CD14-positive monocyte (primary cell): ENCODE measurements around the gene ITGA7. TPM values are rescaled to one million over a fixed set of nuclear protein-coding genes. Genes with fewer than 3 reads are reported as not detected.

ENCODE experiments used
- DNase-seq, 3 donors: peaks; one replicate each; pipeline ENCODE4 v3.0.0-alpha.2; 2011 to 2022
- H2AFZ ChIP-seq: 2 replicates; pipeline ENCODE4 v1.6.0; 2012; ENCODE audit warnings: mild to moderate bottlenecking, low read depth, low read length, inconsistent platforms; ENCODE audit not compliant: insufficient read depth, poor library complexity, severe bottlenecking
- H3K27ac ChIP-seq, 2 donors: 1 replicate in 1 of 2; 2 replicates in 1 of 2; pipeline ENCODE4 v1.5.1; 2012 to 2013; ENCODE audit warnings: low read length in 2 of 2, control low read depth in 1 of 2, inconsistent platforms in 1 of 2, low read depth in 1 of 2, mild to moderate bottlenecking in 1 of 2
- H3K27me3 ChIP-seq, 2 donors: one replicate each; pipeline versions ENCODE4 v1.6.0 to v1.6.1; 2011 to 2013; ENCODE audit warnings: low read length in 2 of 2; ENCODE audit not compliant: control insufficient read depth in 2 of 2, insufficient read depth in 2 of 2
- H3K36me3 ChIP-seq, 2 donors: replicated peaks in 1 of 2; 1 replicate in 1 of 2; 2 replicates in 1 of 2; pipeline versions ENCODE4 v1.5.1 to v1.6.1; 2012 to 2013; ENCODE audit warnings: low read length in 2 of 2, control low read depth in 1 of 2, inconsistent platforms in 1 of 2, mild to moderate bottlenecking in 1 of 2; ENCODE audit not compliant: insufficient read depth in 2 of 2, control insufficient read depth in 1 of 2
- H3K4me1 ChIP-seq, 2 donors: 1 replicate in 1 of 2; 2 replicates in 1 of 2; pipeline versions ENCODE4 v1.5.1 to v1.6.1; 2012 to 2013; ENCODE audit warnings: low read length in 2 of 2, control low read depth in 1 of 2, inconsistent platforms in 1 of 2, mild to moderate bottlenecking in 1 of 2, moderate library complexity in 1 of 2; ENCODE audit not compliant: insufficient read depth in 2 of 2, control insufficient read depth in 1 of 2
- H3K4me2 ChIP-seq: replicated peaks from 2 replicates; pipeline ENCODE3; 2012; ENCODE audit warnings: low read length, moderate library complexity, mild to moderate bottlenecking; ENCODE audit not compliant: poor library complexity, severe bottlenecking; ENCODE audit errors: extremely low read depth
- H3K4me3 ChIP-seq, 3 experiments: fragments of 200-600 bp in 1 of 3; sonication (generic) in 1 of 3; replicated peaks in 1 of 3; 1 replicate in 2 of 3; 2 replicates in 1 of 3; pipeline ENCODE4 v1.5.1; 2011 to 2013; ENCODE audit warnings: low read length in 3 of 3, mild to moderate bottlenecking in 3 of 3, control low read depth in 2 of 3, low read depth in 2 of 3, inconsistent platforms in 1 of 3, moderate library complexity in 1 of 3
- H3K79me2 ChIP-seq: 2 replicates; pipeline ENCODE4 v1.6.0; 2012; ENCODE audit warnings: mild to moderate bottlenecking, control low read depth, inconsistent platforms, low read length, moderate library complexity; ENCODE audit not compliant: insufficient read depth
- H3K9ac ChIP-seq: 2 replicates; pipeline ENCODE4 v1.6.0; 2017; ENCODE audit warnings: low read length, mild to moderate bottlenecking; ENCODE audit not compliant: insufficient read depth, poor library complexity, severe bottlenecking
- H3K9me3 ChIP-seq, 2 donors: replicated peaks in 1 of 2; 1 replicate in 1 of 2; 2 replicates in 1 of 2; pipeline versions ENCODE4 v1.5.1 to v1.6.1; 2012 to 2013; ENCODE audit warnings: low read length in 2 of 2, control low read depth in 1 of 2; ENCODE audit not compliant: control insufficient read depth in 1 of 2, insufficient read depth in 1 of 2
- H4K20me1 ChIP-seq: 2 replicates; pipeline ENCODE4 v1.6.0; 2012; ENCODE audit warnings: mild to moderate bottlenecking, low read length, control low read depth, moderate library complexity; ENCODE audit not compliant: insufficient read depth
- H3K27ac Mint-ChIP-seq, 7 donors: one replicate each; pipeline ENCODE4 v1.8.0; 2020; ENCODE audit warnings: mild to moderate bottlenecking in 7 of 7, mixed read lengths in 7 of 7, moderate library complexity in 6 of 7, inconsistent platforms in 2 of 7
- H3K27me3 Mint-ChIP-seq, 3 donors: one replicate each; pipeline ENCODE4 v1.8.0; 2021 to 2022; ENCODE audit warnings: low read depth in 3 of 3, mild to moderate bottlenecking in 3 of 3, mixed read lengths in 3 of 3, moderate library complexity in 3 of 3, inconsistent platforms in 1 of 3
- H3K36me3 Mint-ChIP-seq, 2 donors: one replicate each; pipeline ENCODE4 v1.8.0; 2020; ENCODE audit warnings: mixed read lengths in 2 of 2, inconsistent platforms in 1 of 2, mild to moderate bottlenecking in 1 of 2
- H3K4me1 Mint-ChIP-seq: one replicate; pipeline ENCODE4 v1.8.0; 2020; ENCODE audit warnings: mild to moderate bottlenecking, mixed read lengths
- H3K4me3 Mint-ChIP-seq, 2 donors: one replicate each; pipeline ENCODE4 v1.8.0; 2020; ENCODE audit warnings: mild to moderate bottlenecking in 2 of 2, mixed read lengths in 2 of 2, moderate library complexity in 1 of 2
- H3K9me3 Mint-ChIP-seq, 7 donors: one replicate each; pipeline ENCODE4 v1.8.0; 2020 to 2022; ENCODE audit warnings: mixed read lengths in 7 of 7, mild to moderate bottlenecking in 6 of 7, moderate library complexity in 6 of 7, inconsistent platforms in 2 of 7
- CTCF ChIP-seq: fragments of 200-600 bp; IDR thresholded peaks from one replicate; pipeline ENCODE4 v1.8.0; 2022; ENCODE audit warnings: antibody characterized with exemption, mild to moderate bottlenecking
- WGBS: methylation state at CpG from one replicate; pipeline ENCODE4 v1.1.5; 2013; ENCODE audit warnings: missing lambda C conversion rate; ENCODE audit not compliant: insufficient coverage; 5-methylcytosine and 5-hydroxymethylcytosine counted together
- intact Hi-C, 2 donors: fragments of 100-400 bp; cut with micrococcal nuclease; formaldehyde crosslinking; loops; one replicate each; pipeline versions ENCODE4 v1.15.0 to v1.15.1; 2023
- polyA plus RNA-seq, 3 donors: library from polyadenylated mRNA; depleted of rRNA in 1 of 3; unstranded in 2 of 3; stranded (reverse) in 1 of 3; fragments of 300-500 nt in 2 of 3; fragments of >200 nt in 1 of 3; fragmentation: Illumina TruSeq in 2 of 3; gene quantifications; 1 replicate in 2 of 3; 2 replicates in 1 of 3; pipeline ENCODE4 v1.2.3, GENCODE V29; 2012 to 2021

ITGA7 gene
- polyA plus RNA-seq, 3 donors = 0.23 to 3.3 (median 0.55) TPM

- TF ChIP-seq CTCF = no peak
- H4K20me1 ChIP-seq = peaks cover 13% of the 10 kb centered on the region
- Mint-ChIP-seq H3K4me1 (peaks cover 42% of the 10 kb centered on the region), H3K9me3 (peaks cover 0 to 2% (median 0%) of the 10 kb centered on the region in 7 donors), H3K4me3 (no peak overlapping the region), H3K36me3 (peaks cover 3 to 5% of the 10 kb centered on the region in 2 donors), H3K27ac (no peak overlapping the region), H3K27me3 (peaks cover 33 to 51% (median 44%) of the 10 kb centered on the region in 3 donors)
- intact Hi-C loops = no loop called here
- H3K27me3 ChIP-seq = peaks cover 14 to 42% of the 10 kb centered on the region in 2 donors
- H3K79me2 ChIP-seq = peaks cover 11% of the 10 kb centered on the region
- no peaks in the 10 kb centered on the region for H3K9me3 ChIP-seq
- H3K9ac ChIP-seq = no peak overlapping the region
- H3K36me3 ChIP-seq = no peaks in the 10 kb centered on the region
- DNase-seq = no peak
- peaks cover 37 to 46% of the 10 kb centered on the region in 2 donors for H3K4me1 ChIP-seq
- H3K4me3 ChIP-seq = no peak overlapping the region
- no peak overlapping the region for H3K4me2 ChIP-seq
- no peak overlapping the region for H3K27ac ChIP-seq
- no CpG with 5 or more reads among the region's 1 CpG for WGBS
- H2AFZ ChIP-seq = no peak overlapping the region
Measured at GRCh38 chr12:55712700-55713415, 5.2 kb upstream of the ITGA7 start.

GRCh38 chr12:55711786-55712553 lies 4.3 kb upstream of the ITGA7 start:
- intact Hi-C loops = no loop called here
- DNase-seq = no peak
- H3K4me3 ChIP-seq = no peak overlapping the region
- no peak overlapping the region for H2AFZ ChIP-seq
- H3K4me1 ChIP-seq = peaks cover 36 to 46% of the 10 kb centered on the region in 2 donors
- Mint-ChIP-seq H3K4me3 (peak overlapping the region in 1 of 2 donors; percentile 67), H3K9me3 (peaks cover 0 to 8% (median 0%) of the 10 kb centered on the region in 7 donors), H3K27me3 (peaks cover 39 to 59% (median 50%) of the 10 kb centered on the region in 3 donors), H3K27ac (no peak overlapping the region), H3K36me3 (peaks cover 3 to 6% of the 10 kb centered on the region in 2 donors), H3K4me1 (peaks cover 40% of the 10 kb centered on the region)
- no peak for TF ChIP-seq CTCF
- no peaks in the 10 kb centered on the region for H3K36me3 ChIP-seq
- no peak overlapping the region for H3K27ac ChIP-seq
- H4K20me1 ChIP-seq = peaks cover 5% of the 10 kb centered on the region
- H3K27me3 ChIP-seq = peaks cover 14 to 49% of the 10 kb centered on the region in 2 donors
- no peaks in the 10 kb centered on the region for H3K9me3 ChIP-seq
- no peak overlapping the region for H3K9ac ChIP-seq
- H3K79me2 ChIP-seq = peaks cover 2% of the 10 kb centered on the region
- H3K4me2 ChIP-seq = no peak overlapping the region
- 100% methylated on average over 1 of the region's 4 CpGs for WGBS
